HCT116 (cell line): ENCODE data around the gene DERA. TPM values are rescaled to one million over a fixed set of nuclear protein-coding genes. Genes with fewer than 3 reads are reported as not detected.

Experiments
- ATAC-seq: fragments of 200-7000 bp; cut with Tn5 transposase; 2 replicates; pipeline ENCODE4 v1.9.1; 2020; ENCODE audit warnings: mild to moderate bottlenecking, moderate library complexity
- BruUV-seq: library from RNA; stranded (reverse); fragments of 400-500 nt; replicated peaks from 2 replicates; lab custom pipeline; 2021; lab: Mats Ljungman, UMichigan
- CTCF ChIA-PET: fragments of 300-600 bp; sonication (Branson Sonifier 250); formaldehyde crosslinking; loops from one replicate; lab custom pipeline; 2021; ENCODE audit warnings: antibody characterized with exemption; lab: Charles Lee
- POLR2A ChIA-PET: fragments of 300-600, 350-600 bp; sonication (Branson Sonifier 250); formaldehyde crosslinking; loops from one replicate; lab custom pipeline; 2021; ENCODE audit warnings: antibody characterized with exemption; lab: Charles Lee
- RAD21 ChIA-PET, 2 experiments: fragments of 300-600 bp; sonication (Branson Sonifier 250); formaldehyde crosslinking; loops; one replicate each; lab custom pipeline; 2023; ENCODE audit warnings: low total read pairs in 2 of 2; ENCODE audit not compliant: uncharacterized antibody in 2 of 2, unreplicated experiment in 2 of 2, low non-redundant PET in 1 of 2; lab: Charles Lee
- DNase-seq: peaks from one replicate; pipeline ENCODE4 v3.0.0-alpha.2; 2010; ENCODE audit warnings: low read depth, low spot score
- H2AFZ ChIP-seq: fragments of 200-600 bp; shearing (Covaris generic), sonication (generic); 2 replicates; pipeline ENCODE4 v1.6.1; 2017; ENCODE audit warnings: low read depth, mixed run types, mixed read lengths, antibody characterized with exemption, low read length; ENCODE audit not compliant: poor library complexity, severe bottlenecking
- H3K27ac ChIP-seq: 2 replicates; pipeline ENCODE4 v1.5.1; 2012; ENCODE audit warnings: low read depth, low read length
- H3K27me3 ChIP-seq: fragments of 200-600 bp; sonication (generic); 2 replicates; pipeline ENCODE4 v1.6.1; 2016; ENCODE audit warnings: mixed run types, low read length, mixed read lengths; ENCODE audit not compliant: insufficient read depth
- H3K36me3 ChIP-seq, 2 experiments: fragments of 200-500 bp in 1 of 2; fragments of 200-600 bp in 1 of 2; sonication (Bioruptor generic) in 1 of 2; sonication (generic) in 1 of 2; 2 replicates each; pipeline versions ENCODE4 v1.5.1 to v1.6.1; 2014 to 2016; ENCODE audit warnings: low read length in 2 of 2, inconsistent platforms in 1 of 2, mixed read lengths in 1 of 2, mixed run types in 1 of 2; ENCODE audit not compliant: insufficient read depth in 2 of 2, control insufficient read depth in 1 of 2
- H3K4me1 ChIP-seq, 2 experiments: fragments of 200-600 bp in 1 of 2; sonication (generic) in 1 of 2; 2 replicates each; pipeline versions ENCODE4 v1.5.1 to v1.6.1; 2012 to 2017; ENCODE audit warnings: low read length in 2 of 2, inconsistent platforms in 1 of 2, mild to moderate bottlenecking in 1 of 2, mixed read lengths in 1 of 2, mixed run types in 1 of 2, moderate library complexity in 1 of 2; ENCODE audit not compliant: insufficient read depth in 2 of 2, control insufficient read depth in 1 of 2
- H3K4me2 ChIP-seq: fragments of 200-600 bp; sonication (generic); 2 replicates; pipeline ENCODE4 v1.6.1; 2017; ENCODE audit warnings: mixed run types, low read length, mixed read lengths
- H3K4me3 ChIP-seq, 2 experiments: fragments of 200-600 bp in 1 of 2; sonication (generic) in 1 of 2; replicated peaks in 1 of 2; 2 replicates each; pipeline ENCODE4 v1.5.1; 2011 to 2016; ENCODE audit warnings: low read length in 2 of 2, control low read depth in 1 of 2, low read depth in 1 of 2, mild to moderate bottlenecking in 1 of 2, mixed read lengths in 1 of 2, mixed run types in 1 of 2
- H3K79me2 ChIP-seq: fragments of 200-600 bp; sonication (generic); 2 replicates; pipeline ENCODE4 v1.6.1; 2017; ENCODE audit warnings: mild to moderate bottlenecking, mixed run types, low read length, moderate library complexity, mixed read lengths; ENCODE audit not compliant: insufficient read depth
- H3K9ac ChIP-seq: fragments of 200-600 bp; sonication (generic); 2 replicates; pipeline ENCODE4 v1.6.1; 2016; ENCODE audit warnings: low read length, mixed read lengths
- H3K9me2 ChIP-seq: fragments of 200-600 bp; sonication (generic), shearing (Covaris generic); 2 replicates; pipeline ENCODE4 v1.6.1; 2017; ENCODE audit warnings: mixed run types, mild to moderate bottlenecking, moderate library complexity; ENCODE audit not compliant: insufficient read depth
- H3K9me3 ChIP-seq, 2 experiments: fragments of 200-500 bp in 1 of 2; fragments of 200-600 bp in 1 of 2; sonication (Bioruptor generic) in 1 of 2; sonication (generic) in 1 of 2; 2 replicates each; pipeline ENCODE4 v1.6.1; 2014 to 2017; ENCODE audit warnings: low read length in 2 of 2, mixed read lengths in 2 of 2, inconsistent platforms in 1 of 2, low read depth in 1 of 2, mild to moderate bottlenecking in 1 of 2, mixed run types in 1 of 2, moderate library complexity in 1 of 2; ENCODE audit not compliant: control insufficient read depth in 1 of 2, insufficient read depth in 1 of 2
- H4K20me1 ChIP-seq: fragments of 200-600 bp; sonication (generic), shearing (Covaris generic); 2 replicates; pipeline ENCODE4 v1.6.1; 2017; ENCODE audit warnings: mixed run types, mild to moderate bottlenecking, moderate library complexity; ENCODE audit not compliant: insufficient read depth
- ATF3 ChIP-seq: IDR thresholded peaks from 2 replicates; pipeline ENCODE4 v1.6.1; 2012
- CTCF ChIP-seq, 3 experiments: fragments of 200-600 bp in 1 of 3; sonication (generic) in 1 of 3; IDR thresholded peaks in 2 of 3; conservative IDR thresholded peaks in 1 of 3; 2 replicates each; pipeline ENCODE4 v1.5.1; 2012 to 2017; ENCODE audit warnings: low read depth in 2 of 3, low read length in 2 of 3, antibody characterized with exemption in 1 of 3, borderline replicate concordance in 1 of 3, control low read depth in 1 of 3, mild to moderate bottlenecking in 1 of 3, mixed read lengths in 1 of 3, mixed run types in 1 of 3, moderate library complexity in 1 of 3; ENCODE audit not compliant: insufficient read depth in 1 of 3
- EGR1 ChIP-seq: IDR thresholded peaks from 2 replicates; pipeline ENCODE4 v1.6.1; 2012; ENCODE audit warnings: low read depth
- REST ChIP-seq: IDR thresholded peaks from 2 replicates; pipeline ENCODE4 v1.6.1; 2012; ENCODE audit warnings: low read depth
- SIN3A ChIP-seq: IDR thresholded peaks from 2 replicates; pipeline ENCODE4 v1.6.1; 2012; ENCODE audit warnings: low read depth
- SRF ChIP-seq: IDR thresholded peaks from 2 replicates; pipeline ENCODE4 v1.6.1; 2012; ENCODE audit warnings: low read depth
- intact Hi-C: fragments of 100-400 bp; cut with micrococcal nuclease; formaldehyde crosslinking; loops from 2 replicates; pipeline ENCODE4 v1.10.0; 2022
- total RNA-seq: library from RNA; stranded (reverse); gene quantifications from one replicate; pipeline ENCODE4 v1.2.1, GENCODE V29; 2021; ENCODE audit not compliant: unreplicated experiment

The DERA gene
- total RNA-seq, 1 experiment from 2014 or later: 32.6 TPM

GRCh38 chr12:16086462-16086861 is 175.3 kb downstream of the DERA start:
- RAD21 ChIA-PET: no interaction called here
- no peak for ATAC-seq
- no peaks in the 10 kb centered on the region for H3K79me2 ChIP-seq
- TF ChIP-seq EGR1: no peak
- no peak for TF ChIP-seq SIN3A
- no peak for TF ChIP-seq ATF3
- TF ChIP-seq CTCF (IDR thresholded peaks at IDR 0.05 in 2 of 3, conservative IDR thresholded peaks at IDR 0.05 in 1 of 3; ENCODE audit: borderline replicate concordance in 1 of 3, insufficient read depth in 1 of 3, low read depth in 2 of 3, low read length in 2 of 3): no peak
- no peak for TF ChIP-seq SRF
- no peak for TF ChIP-seq REST
- TF ChIP-seq, all 23 proteins: peak for 0
- H3K27me3 ChIP-seq: no peaks in the 10 kb centered on the region
- no peak overlapping the region for H2AFZ ChIP-seq
- intact Hi-C loops: no loop called here
- no peak for DNase-seq
- ChIA-PET POLR2A (no interaction called here), CTCF (interaction anchor here (0.9 kb wide), 1 partner anchor 10 kb away, joined by 4 read pairs; no protein-coding TSS in a partner anchor)
- no peak overlapping the region for H3K4me2 ChIP-seq
- no peak overlapping the region for H3K27ac ChIP-seq
- H3K36me3 ChIP-seq: no peaks in the 10 kb centered on the region
- no peaks in the 10 kb centered on the region for H3K4me1 ChIP-seq
- no peaks in the 10 kb centered on the region for H3K9me2 ChIP-seq
- no peak overlapping the region for H3K4me3 ChIP-seq
- no peaks in the 10 kb centered on the region for H3K9me3 ChIP-seq
- H4K20me1 ChIP-seq: no peaks in the 10 kb centered on the region
- BruUV-seq: no TSS peak
- H3K9ac ChIP-seq: no peak overlapping the region
